Left lung (tissue), 10 donors: ENCODE measurements around the gene VEGFA. TPM values are rescaled to one million over a fixed set of nuclear protein-coding genes. Genes with fewer than 3 reads are reported as not detected.
A peak's percentile ranks its signal among the peaks of the same experiment; 100 is the strongest.

Source experiments
- ATAC-seq: fragments of 200-7000 bp; cut with Tn5 transposase; one replicate; pipeline ENCODE4 v1.9.1; 2020; ENCODE audit warnings: moderate library complexity
- DNase-seq, 4 donors: peaks; one replicate each; pipeline ENCODE4 v3.0.0-alpha.2; 2013 to 2020
- H3K27ac ChIP-seq, 2 donors: fragments of 200-600 bp; sonication (generic) in 1 of 2; one replicate each; pipeline versions ENCODE4 v1.5.0 to v1.8.0; 2020 to 2021
- H3K27me3 ChIP-seq, 2 donors: fragments of 200-600 bp; sonication (generic) in 1 of 2; one replicate each; pipeline versions ENCODE4 v1.5.0 to v1.8.0; 2020 to 2021
- H3K36me3 ChIP-seq, 2 donors: fragments of 200-600 bp; sonication (generic) in 1 of 2; one replicate each; pipeline versions ENCODE4 v1.5.0 to v1.8.0; 2020 to 2021
- H3K4me1 ChIP-seq, 2 donors: fragments of 200-600 bp; one replicate each; pipeline ENCODE4 v1.8.0; 2021
- H3K4me3 ChIP-seq, 2 donors: fragments of 200-600 bp; sonication (generic) in 1 of 2; one replicate each; pipeline versions ENCODE4 v1.5.0 to v1.8.0; 2020 to 2021; ENCODE audit warnings: mild to moderate bottlenecking in 1 of 2
- H3K9me3 ChIP-seq, 2 donors: fragments of 200-600 bp; sonication (generic) in 1 of 2; one replicate each; pipeline versions ENCODE4 v1.5.0 to v1.8.0; 2020 to 2021
- CTCF ChIP-seq, 2 donors: fragments of 200-600 bp; sonication (generic) in 1 of 2; IDR thresholded peaks; one replicate each; pipeline versions ENCODE4 v1.5.0 to v1.8.0; 2021; ENCODE audit warnings: antibody characterized with exemption in 2 of 2
- intact Hi-C, 2 donors: fragments of 100-400 bp; cut with DNase I; formaldehyde crosslinking; loops; one replicate each; pipeline versions ENCODE4 v1.11.2 to v1.14.2; 2022
- polyA plus RNA-seq, 6 donors: library from polyadenylated mRNA; unstranded; fragments of 120-200 nt; gene quantifications; one replicate each; pipeline ENCODE4 v1.2.1, GENCODE V29; 2013; ENCODE audit not compliant: insufficient read length in 6 of 6
- total RNA-seq, 2 donors: library from RNA; stranded (reverse); fragmentation: NEBNext Ultra II Directional; extraction: Animal tissue kit (Norgen Biotek cat#: 25700); gene quantifications; one replicate each; pipeline ENCODE4 v1.2.1, GENCODE V29; 2021
- donor health status: DM: no; HTN: yes; CAD: no.
- donor health status: DM: no; HTN: no; CAD: no.

Gene VEGFA
- total and polyA plus RNA-seq, 8 donors, result 147 to 349 (median 288) TPM

DNA sequence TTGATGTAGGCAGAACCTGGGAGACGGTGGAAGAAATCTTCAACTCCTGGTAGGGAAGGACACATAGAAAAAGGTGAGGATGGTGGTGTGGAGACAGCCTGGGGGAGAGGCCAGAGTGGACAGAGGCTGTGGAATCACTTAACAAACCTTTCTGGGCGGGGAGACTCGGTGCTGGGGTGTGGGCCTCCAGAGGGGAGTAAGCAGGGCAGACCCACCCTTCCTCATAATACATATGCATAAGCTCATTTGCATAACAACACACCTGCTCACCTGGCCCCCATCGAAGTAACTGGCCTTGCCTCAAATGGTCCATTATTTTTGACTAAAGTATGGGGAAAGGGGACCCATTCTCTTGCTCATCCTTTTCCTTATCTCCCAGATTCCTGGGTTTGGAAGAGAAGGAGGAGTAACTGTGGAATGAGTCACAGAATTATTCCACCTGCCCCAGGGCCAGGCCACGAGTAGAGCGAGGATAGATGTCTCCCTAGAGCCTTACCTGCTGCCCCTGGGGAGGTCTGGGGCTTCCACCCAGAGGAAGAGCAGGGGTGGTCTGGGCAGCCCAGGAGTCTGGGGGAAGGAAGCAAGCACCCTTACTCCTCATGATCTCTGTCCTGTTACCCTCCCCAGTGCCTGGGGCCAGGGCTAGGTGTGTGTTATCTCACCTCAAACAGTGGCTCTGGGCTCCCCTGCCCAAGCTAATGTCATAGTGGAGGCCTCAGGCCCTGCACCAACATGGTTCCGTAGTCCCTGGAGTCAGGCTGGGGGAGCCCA lies 10.7 kb upstream of the VEGFA start:
- peaks cover 0 to 3% of the 10 kb centered on the region in 2 donors for H3K4me1 ChIP-seq
- DNase-seq, result no peak
- H3K27ac ChIP-seq, result peak overlapping the region in 1 of 2 donors; percentile 10
- H3K9me3 ChIP-seq, result no peaks in the 10 kb centered on the region
- H3K27me3 ChIP-seq, result no peaks in the 10 kb centered on the region
- no peaks in the 10 kb centered on the region for H3K36me3 ChIP-seq
- peak; percentile 19 for ATAC-seq
- TF ChIP-seq CTCF (IDR thresholded peaks at IDR 0.05), result no peak
- intact Hi-C loops, result no loop called here
- no peak overlapping the region for H3K4me3 ChIP-seq

GRCh38 chr6:43759907-43760206 lies 10.2 kb upstream of the VEGFA start:
- intact Hi-C loops, result no loop called here
- ATAC-seq (peak; percentile 74), DNase-seq (no peak)

DNA sequence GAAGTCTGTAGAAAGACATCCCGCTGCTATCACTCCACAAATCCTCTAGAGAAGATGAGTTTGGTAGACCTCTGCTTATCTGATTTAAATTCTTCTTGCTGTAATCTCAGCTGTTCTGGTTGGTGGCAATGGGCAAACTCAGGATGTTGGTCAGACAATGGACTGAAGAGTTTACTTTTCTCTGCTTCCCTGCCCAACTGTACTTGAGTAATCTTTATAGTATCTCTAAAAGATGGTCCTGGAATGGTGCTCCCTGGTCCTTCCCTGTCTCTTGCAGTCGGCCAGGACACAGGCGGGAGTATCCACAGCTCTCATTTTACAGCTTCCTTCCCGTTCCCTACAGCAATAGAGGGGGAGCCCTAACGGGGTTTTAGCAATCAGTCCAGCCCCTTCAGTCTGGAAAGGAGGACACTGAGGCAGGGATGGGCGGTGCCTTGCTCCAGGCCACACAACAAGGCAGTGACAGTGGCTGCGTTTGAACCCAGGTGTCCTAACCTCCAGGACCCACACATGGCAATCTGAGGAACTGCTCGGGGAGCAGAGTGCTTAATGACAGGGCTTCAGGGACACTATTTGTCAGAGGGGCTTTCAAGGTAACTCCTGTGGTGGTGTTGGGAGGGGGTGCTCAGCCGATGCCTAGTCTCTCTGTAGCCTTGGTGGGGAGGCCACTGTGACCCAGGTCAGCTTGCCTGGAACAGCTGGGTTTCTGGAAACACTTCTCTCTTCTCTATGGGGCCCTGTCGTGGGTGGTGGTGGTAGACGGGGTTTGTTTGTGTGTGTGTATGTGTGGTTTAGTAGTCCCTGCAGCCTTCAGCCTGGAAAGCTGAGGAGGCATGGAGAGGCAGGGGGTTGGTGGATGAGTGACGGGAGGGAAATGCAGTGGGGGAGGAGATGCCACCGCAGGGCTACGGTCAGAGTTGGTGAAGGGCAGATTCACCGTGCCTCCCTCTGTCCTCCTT lies 9.5 kb upstream of the VEGFA start:
- no peak for ATAC-seq
- no peak overlapping the region for H3K27ac ChIP-seq
- H3K4me1 ChIP-seq, result peaks cover 0 to 3% of the 10 kb centered on the region in 2 donors
- no peaks in the 10 kb centered on the region for H3K36me3 ChIP-seq
- TF ChIP-seq CTCF (IDR thresholded peaks at IDR 0.05), result no peak
- no peak overlapping the region for H3K4me3 ChIP-seq
- H3K9me3 ChIP-seq, result no peaks in the 10 kb centered on the region
- no peaks in the 10 kb centered on the region for H3K27me3 ChIP-seq
- intact Hi-C loops, result no loop called here
- DNase-seq, result no peak

More at GRCh38 chr6:43759907-43760206, 10.2 kb upstream of the VEGFA start:
- no peak for TF ChIP-seq CTCF (IDR thresholded peaks at IDR 0.05)
- Histone ChIP-seq H3K4me1 (peaks cover 0 to 3% of the 10 kb centered on the region in 2 donors), H3K27me3 (no peaks in the 10 kb centered on the region), H3K9me3 (no peaks in the 10 kb centered on the region), H3K4me3 (no peak overlapping the region), H3K27ac (peak overlapping the region in 1 of 2 donors; percentile 10), H3K36me3 (no peaks in the 10 kb centered on the region)

GRCh38 chr6:43761666-43762409 lies 8.2 kb upstream of the VEGFA start:
- intact Hi-C loops, result no loop called here
- Histone ChIP-seq H3K4me3 (no peak overlapping the region), H3K9me3 (no peaks in the 10 kb centered on the region), H3K4me1 (peaks cover 0 to 3% of the 10 kb centered on the region in 2 donors), H3K36me3 (no peaks in the 10 kb centered on the region), H3K27me3 (no peaks in the 10 kb centered on the region), H3K27ac (no peak overlapping the region)
- no peak for TF ChIP-seq CTCF (IDR thresholded peaks at IDR 0.05)
- no peak for ATAC-seq
- DNase-seq, result no peak
